MM.1S (cell line): ENCODE results near the gene ATP11B.

Source experiments
- DNase-seq: peaks from one replicate; pipeline ENCODE4 v3.0.0-alpha.2; 2015
- H2AFZ ChIP-seq: fragments of 300-600 bp; sonication (generic); 2 replicates; pipeline ENCODE4 v1.6.0; 2016; ENCODE audit warnings: antibody characterized with exemption, low read length
- H3F3A ChIP-seq: fragments of 300-600 bp; sonication (generic); 2 replicates; pipeline ENCODE4 v1.6.1; 2016; ENCODE audit warnings: mild to moderate bottlenecking, antibody characterized with exemption, low read length, moderate library complexity, mixed read lengths; ENCODE audit not compliant: insufficient read depth
- H3K27ac ChIP-seq: fragments of 300-600 bp; sonication (generic); 2 replicates; pipeline ENCODE4 v1.5.1; 2016; ENCODE audit warnings: mild to moderate bottlenecking, low read length
- H3K27me3 ChIP-seq: fragments of 300-600 bp; sonication (generic); replicated peaks from 2 replicates; pipeline ENCODE4 v1.6.0; 2016; ENCODE audit warnings: low read length; ENCODE audit not compliant: insufficient read depth
- H3K36me3 ChIP-seq: fragments of 300-600 bp; sonication (generic); replicated peaks from 2 replicates; pipeline ENCODE4 v1.6.1; 2016; ENCODE audit warnings: mild to moderate bottlenecking, low read length, mixed read lengths; ENCODE audit not compliant: insufficient read depth
- H3K4me1 ChIP-seq: fragments of 300-600 bp; sonication (generic); 2 replicates; pipeline ENCODE4 v1.6.1; 2016; ENCODE audit warnings: low read length, mixed read lengths
- H3K4me2 ChIP-seq: fragments of 300-600 bp; sonication (generic); 2 replicates; pipeline ENCODE4 v1.6.0; 2016; ENCODE audit warnings: low read depth, low read length
- H3K4me3 ChIP-seq: fragments of 300-600 bp; sonication (generic); 2 replicates; pipeline ENCODE4 v1.5.1; 2016; ENCODE audit warnings: low read length, mixed read lengths
- H3K79me2 ChIP-seq: fragments of 300-600 bp; sonication (generic); 2 replicates; pipeline ENCODE4 v1.6.1; 2016; ENCODE audit warnings: mixed run types, low read length, mixed read lengths
- H3K9ac ChIP-seq: fragments of 300-600 bp; sonication (generic); 2 replicates; pipeline ENCODE4 v1.6.1; 2016; ENCODE audit warnings: low read length, mixed read lengths
- H3K9me2 ChIP-seq: fragments of 300-600 bp; sonication (generic); replicated peaks from 2 replicates; pipeline ENCODE4 v1.6.1; 2016; ENCODE audit warnings: mild to moderate bottlenecking, low read length, mixed read lengths; ENCODE audit not compliant: insufficient read depth
- H3K9me3 ChIP-seq: fragments of 300-600 bp; sonication (generic); replicated peaks from 2 replicates; pipeline ENCODE4 v1.6.1; 2016; ENCODE audit warnings: mild to moderate bottlenecking, low read length, mixed read lengths; ENCODE audit not compliant: insufficient read depth
- H4K20me1 ChIP-seq: fragments of 300-600 bp; sonication (generic); 2 replicates; pipeline ENCODE4 v1.6.1; 2016; ENCODE audit warnings: mild to moderate bottlenecking, low read length, moderate library complexity, mixed read lengths; ENCODE audit not compliant: insufficient read depth
- EZH2 ChIP-seq: fragments of 300-600 bp; sonication (generic); optimal IDR thresholded peaks from 2 replicates; pipeline ENCODE3; 2017; ENCODE audit warnings: low read depth, mild to moderate bottlenecking, antibody characterized with exemption, low read length, mixed read lengths
- EZH2phosphoT487 ChIP-seq: fragments of 300-600 bp; sonication (generic); IDR thresholded peaks from 2 replicates; pipeline ENCODE4 v1.6.1; 2018; ENCODE audit warnings: antibody characterized with exemption, low read length
- TF ChIP-seq, protein P1 (sequence below): fragments of 300-600 bp; sonication (generic); IDR thresholded peaks from 2 replicates; pipeline ENCODE4 v1.5.1; 2016; ENCODE audit warnings: antibody characterized with exemption, low read length, mixed read lengths

ATP11B gene

DNA sequence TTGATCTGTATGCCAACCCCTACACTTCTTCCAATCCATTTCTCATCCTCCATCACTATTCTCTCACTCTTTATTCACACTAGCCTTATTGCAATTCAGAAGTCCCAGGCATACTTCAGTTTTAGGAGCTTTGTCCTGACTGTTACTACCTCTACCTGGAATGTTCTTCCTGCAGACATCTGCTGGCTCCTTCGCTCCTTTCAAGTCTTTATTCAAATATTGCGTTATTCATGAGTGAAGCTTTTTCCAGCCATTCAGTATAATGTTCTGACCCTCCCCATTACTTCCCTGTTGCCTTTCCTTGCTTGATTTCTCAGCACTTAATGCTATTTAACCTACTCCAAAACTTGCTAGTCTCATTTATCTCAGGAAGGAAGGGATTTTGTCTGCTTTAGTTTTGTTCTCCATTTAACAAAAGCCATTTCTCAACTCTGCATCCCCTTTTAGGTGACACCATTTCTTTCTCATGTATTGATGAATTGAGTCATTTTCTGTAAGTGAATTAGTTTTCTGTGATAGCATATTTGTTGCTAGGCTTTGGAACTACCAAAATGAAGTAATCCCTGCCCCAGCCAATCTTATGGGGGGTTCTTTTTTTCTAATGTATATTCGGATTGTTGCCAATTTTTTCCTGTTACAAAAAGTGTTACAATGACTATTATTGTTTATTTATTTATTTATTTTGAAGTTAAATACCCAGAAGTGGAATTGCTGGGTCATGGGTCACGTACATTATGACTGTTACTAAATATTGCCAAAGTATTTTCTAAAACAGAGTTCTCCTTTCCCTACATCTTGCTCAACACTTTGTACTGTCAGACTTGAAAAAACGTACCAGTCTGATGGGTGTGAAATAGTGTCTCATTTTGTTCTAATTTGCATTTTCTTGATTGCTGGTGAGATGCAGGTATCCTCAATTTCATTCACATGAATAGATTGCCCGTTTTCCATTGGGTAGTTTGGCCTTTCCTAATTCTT is 9.4 kb downstream of the ATP11B start:
- Histone ChIP-seq H3K4me3 (no peak overlapping the region), H3K9me3 (no peaks in the 10 kb centered on the region), H3F3A (no peaks in the 10 kb centered on the region; the same call in 1 of the 2 replicates), H3K36me3 (no peaks in the 10 kb centered on the region), H3K27ac (no peak overlapping the region), H2AFZ (no peak overlapping the region), H3K4me2 (no peak overlapping the region), H3K9ac (no peak overlapping the region), H3K79me2 (peaks cover 100% of the 10 kb centered on the region), H3K9me2 (no peaks in the 10 kb centered on the region), H3K4me1 (no peaks in the 10 kb centered on the region), H4K20me1 (peaks cover 54% of the 10 kb centered on the region), H3K27me3 (no peaks in the 10 kb centered on the region)
- DNase-seq: no peak
- TF ChIP-seq EZH2phosphoT487: no peak
- TF ChIP-seq, protein P1, sequence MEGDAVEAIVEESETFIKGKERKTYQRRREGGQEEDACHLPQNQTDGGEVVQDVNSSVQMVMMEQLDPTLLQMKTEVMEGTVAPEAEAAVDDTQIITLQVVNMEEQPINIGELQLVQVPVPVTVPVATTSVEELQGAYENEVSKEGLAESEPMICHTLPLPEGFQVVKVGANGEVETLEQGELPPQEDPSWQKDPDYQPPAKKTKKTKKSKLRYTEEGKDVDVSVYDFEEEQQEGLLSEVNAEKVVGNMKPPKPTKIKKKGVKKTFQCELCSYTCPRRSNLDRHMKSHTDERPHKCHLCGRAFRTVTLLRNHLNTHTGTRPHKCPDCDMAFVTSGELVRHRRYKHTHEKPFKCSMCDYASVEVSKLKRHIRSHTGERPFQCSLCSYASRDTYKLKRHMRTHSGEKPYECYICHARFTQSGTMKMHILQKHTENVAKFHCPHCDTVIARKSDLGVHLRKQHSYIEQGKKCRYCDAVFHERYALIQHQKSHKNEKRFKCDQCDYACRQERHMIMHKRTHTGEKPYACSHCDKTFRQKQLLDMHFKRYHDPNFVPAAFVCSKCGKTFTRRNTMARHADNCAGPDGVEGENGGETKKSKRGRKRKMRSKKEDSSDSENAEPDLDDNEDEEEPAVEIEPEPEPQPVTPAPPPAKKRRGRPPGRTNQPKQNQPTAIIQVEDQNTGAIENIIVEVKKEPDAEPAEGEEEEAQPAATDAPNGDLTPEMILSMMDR: no peak
- no peak for TF ChIP-seq EZH2

DNA sequence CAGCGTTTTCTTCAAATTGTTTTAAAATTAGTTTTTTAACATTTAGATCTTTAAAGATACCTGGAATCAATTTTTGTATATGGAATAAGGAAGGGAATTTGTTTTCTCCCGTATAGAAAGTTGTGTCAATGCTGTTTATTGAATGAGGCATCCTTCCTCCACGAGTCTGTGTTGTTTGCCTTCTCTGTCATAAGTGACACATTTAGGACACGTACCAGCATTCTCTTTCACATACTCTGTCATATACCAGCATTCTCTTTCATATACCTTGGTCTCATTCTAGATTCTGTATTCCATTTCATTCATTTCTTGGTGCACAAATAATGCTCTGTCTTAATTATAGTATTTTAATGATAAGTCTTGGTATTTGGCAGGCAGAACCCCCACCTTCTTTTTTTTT is 10.3 kb downstream of the ATP11B start:
- no peak overlapping the region for H3K9ac ChIP-seq
- H3K9me2 ChIP-seq: no peaks in the 10 kb centered on the region
- no peaks in the 10 kb centered on the region for H3K27me3 ChIP-seq
- H3F3A ChIP-seq: no peaks in the 10 kb centered on the region; the same call in 1 of the 2 replicates
- TF ChIP-seq EZH2: no peak
- TF ChIP-seq EZH2phosphoT487: no peak
- TF ChIP-seq, protein P1: no peak
- no peak overlapping the region for H3K27ac ChIP-seq
- H3K9me3 ChIP-seq: no peaks in the 10 kb centered on the region
- peaks cover 100% of the 10 kb centered on the region for H3K79me2 ChIP-seq
- H3K4me2 ChIP-seq: no peak overlapping the region
- H3K4me3 ChIP-seq: no peak overlapping the region
- no peaks in the 10 kb centered on the region for H3K36me3 ChIP-seq
- peaks cover 58% of the 10 kb centered on the region for H4K20me1 ChIP-seq
- no peak overlapping the region for H2AFZ ChIP-seq
- DNase-seq: no peak
- H3K4me1 ChIP-seq: no peaks in the 10 kb centered on the region

DNA sequence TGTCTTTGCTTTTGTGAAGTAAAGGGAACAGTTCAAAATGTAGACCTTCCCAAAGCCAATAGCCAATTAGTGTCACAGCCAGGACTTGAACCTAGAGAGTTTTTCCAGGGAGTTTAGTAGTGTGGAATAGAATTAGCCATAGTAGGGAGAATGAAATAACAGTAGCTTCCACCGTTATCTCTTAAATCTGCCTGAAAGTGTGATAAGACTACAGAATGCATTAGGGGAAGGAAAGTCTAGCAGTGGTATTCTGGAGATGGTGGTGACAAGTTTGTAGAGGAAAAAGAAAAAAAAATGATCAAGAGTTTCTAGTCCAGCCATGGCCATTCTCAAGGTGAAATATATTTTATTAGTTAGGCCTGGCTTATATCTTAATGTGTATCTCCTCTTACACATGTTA is 13.8 kb downstream of the ATP11B start:
- H3K79me2 ChIP-seq: peaks cover 99% of the 10 kb centered on the region
- H3K4me3 ChIP-seq: no peak overlapping the region
- H3K9me2 ChIP-seq: no peaks in the 10 kb centered on the region
- H3K36me3 ChIP-seq: 0 out of 2 replicates have a peak, but pooled peaks cover 5% of the 10 kb centered on the region
- no peaks in the 10 kb centered on the region for H3K9me3 ChIP-seq
- peaks cover 41% of the 10 kb centered on the region for H4K20me1 ChIP-seq
- no peaks in the 10 kb centered on the region for H3K27me3 ChIP-seq
- no peak overlapping the region for H2AFZ ChIP-seq
- no peak for DNase-seq
- no peak for TF ChIP-seq EZH2
- no peak for TF ChIP-seq EZH2phosphoT487
- TF ChIP-seq, protein P1: no peak
- H3F3A ChIP-seq: no peaks in the 10 kb centered on the region
- H3K4me1 ChIP-seq: peaks cover 3% of the 10 kb centered on the region; the same call in 1 of the 2 replicates
- H3K4me2 ChIP-seq: no peak overlapping the region
- no peak overlapping the region for H3K9ac ChIP-seq
- no peak overlapping the region for H3K27ac ChIP-seq
